NCI-H526 (cell line): ENCODE measurements around the gene HSPA4L.

Source experiments
- DNase-seq, 2 experiments: peaks; one replicate each; lab custom pipeline; 2025; lab: John Stamatoyannopoulos, UW

Gene HSPA4L

GRCh38 chr4:127870281-127870680 lies 88.2 kb downstream of the HSPA4L start:
- no peak for DNase-seq

- DNase-seq = no peak
Measured at GRCh38 chr4:127870688-127871087, 88.6 kb downstream of the HSPA4L start.

- no peak for DNase-seq
Measured at GRCh38 chr4:127875791-127876190, 93.7 kb downstream of the HSPA4L start.

GRCh38 chr4:127880763-127881562 lies 98.8 kb downstream of the HSPA4L start, which contains the start of gene PLK4:
TSS of gene PLK4 (plus strand) at chr4:127880893. CDS start at chr4:127881135, 242 bp downstream.
- peak; percentile 89 to 98 for DNase-seq

- DNase-seq = no peak
Measured at GRCh38 chr4:127881563-127881864, 99.4 kb downstream of the HSPA4L start.

GRCh38 chr4:127888559-127888958 lies 106.4 kb downstream of the HSPA4L start:
- DNase-seq = no peak

- no peak for DNase-seq
Measured at GRCh38 chr4:127889903-127890302, 107.8 kb downstream of the HSPA4L start.
